ENCODE measurements around the gene KCNK16. TPM values are rescaled to one million over a fixed set of nuclear protein-coding genes. Genes with fewer than 3 reads are reported as not detected.

The KCNK16 gene
- total RNA-seq, 1 donor = not detected

DNA sequence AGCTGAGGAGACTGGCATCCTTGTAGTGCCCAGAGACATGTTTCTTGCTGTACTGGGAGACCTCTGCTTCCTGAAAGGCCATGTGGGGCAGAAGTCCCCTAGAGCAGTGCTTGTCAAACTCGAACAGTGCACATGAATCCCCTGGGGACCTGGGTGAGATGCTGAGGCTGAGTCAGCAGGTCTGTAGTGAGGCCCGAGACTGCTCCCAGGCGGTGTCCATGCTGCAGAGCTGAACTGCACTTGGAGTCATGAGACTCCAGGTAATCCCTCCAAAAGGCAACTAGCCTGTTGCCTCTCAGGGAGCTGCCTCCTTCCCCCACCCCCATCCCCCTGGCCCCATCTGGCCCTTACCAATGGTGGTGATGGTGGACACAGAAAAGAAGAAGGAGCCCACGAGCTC, 12.0 kb downstream of the KCNK16 start:
- Histone ChIP-seq H2AFZ (ENCODE audit: low read length) (no peak overlapping the region), H3K4me1 (ENCODE audit: insufficient read depth, low read length) (no peaks in the 10 kb centered on the region)

DNA sequence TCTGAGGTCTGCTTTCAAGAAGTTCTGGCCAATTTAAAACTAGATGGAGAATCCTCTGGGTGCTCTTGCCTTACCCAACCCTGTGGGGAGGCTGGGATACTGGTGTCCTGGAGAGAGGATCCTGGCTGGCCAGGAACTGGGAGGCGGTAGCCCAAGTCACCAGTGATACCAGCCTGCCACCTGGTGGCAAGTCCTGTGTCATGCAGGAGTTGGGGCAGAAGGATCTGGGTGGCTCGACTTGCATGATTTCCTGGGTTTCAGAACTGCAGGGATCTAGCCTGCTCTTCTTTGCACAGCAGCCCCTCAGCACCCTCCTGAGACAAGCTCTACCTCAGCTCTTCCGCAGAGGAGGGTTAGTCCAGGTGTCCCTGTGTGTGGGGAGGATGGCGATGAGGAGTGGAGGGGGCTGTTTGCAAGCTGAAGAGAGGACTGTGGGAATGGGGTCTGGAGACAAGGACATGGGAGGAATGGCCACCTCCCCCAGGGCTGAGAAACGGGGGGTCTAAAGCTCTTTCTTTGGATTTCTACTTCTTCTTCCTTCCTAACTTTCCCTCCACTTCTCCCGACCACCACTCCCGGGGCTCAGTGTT, 12.5 kb downstream of the KCNK16 start:
- H3K4me1 ChIP-seq (ENCODE audit: insufficient read depth, low read length) = no peaks in the 10 kb centered on the region
- DNase-seq (ENCODE audit: insufficient read length, low spot score, missing footprints) = peak; percentile 97
- H4K20me1 ChIP-seq (ENCODE audit: insufficient read depth, low read length) = no peaks in the 10 kb centered on the region
- H2AFZ ChIP-seq (ENCODE audit: low read length) = no peak overlapping the region
- no peak overlapping the region for H3K4me3 ChIP-seq (ENCODE audit: insufficient read depth, low read length)
- peaks cover 29% of the 10 kb centered on the region for H3K27me3 ChIP-seq (ENCODE audit: insufficient read depth, low read length)
- TF ChIP-seq, protein P1, sequence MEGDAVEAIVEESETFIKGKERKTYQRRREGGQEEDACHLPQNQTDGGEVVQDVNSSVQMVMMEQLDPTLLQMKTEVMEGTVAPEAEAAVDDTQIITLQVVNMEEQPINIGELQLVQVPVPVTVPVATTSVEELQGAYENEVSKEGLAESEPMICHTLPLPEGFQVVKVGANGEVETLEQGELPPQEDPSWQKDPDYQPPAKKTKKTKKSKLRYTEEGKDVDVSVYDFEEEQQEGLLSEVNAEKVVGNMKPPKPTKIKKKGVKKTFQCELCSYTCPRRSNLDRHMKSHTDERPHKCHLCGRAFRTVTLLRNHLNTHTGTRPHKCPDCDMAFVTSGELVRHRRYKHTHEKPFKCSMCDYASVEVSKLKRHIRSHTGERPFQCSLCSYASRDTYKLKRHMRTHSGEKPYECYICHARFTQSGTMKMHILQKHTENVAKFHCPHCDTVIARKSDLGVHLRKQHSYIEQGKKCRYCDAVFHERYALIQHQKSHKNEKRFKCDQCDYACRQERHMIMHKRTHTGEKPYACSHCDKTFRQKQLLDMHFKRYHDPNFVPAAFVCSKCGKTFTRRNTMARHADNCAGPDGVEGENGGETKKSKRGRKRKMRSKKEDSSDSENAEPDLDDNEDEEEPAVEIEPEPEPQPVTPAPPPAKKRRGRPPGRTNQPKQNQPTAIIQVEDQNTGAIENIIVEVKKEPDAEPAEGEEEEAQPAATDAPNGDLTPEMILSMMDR (IDR thresholded peaks at IDR 0.05; ENCODE audit: extremely low read depth, low read depth, low read length) = peak; percentile 93
- H3K27ac ChIP-seq (ENCODE audit: low read depth, low read length) = no peak overlapping the region
- no peaks in the 10 kb centered on the region for H3K79me2 ChIP-seq (ENCODE audit: insufficient read depth, low read length)
- H3K9me3 ChIP-seq (ENCODE audit: low read depth, low read length) = no peaks in the 10 kb centered on the region
- no peaks in the 10 kb centered on the region for H3K36me3 ChIP-seq (ENCODE audit: insufficient read depth, low read length)
- H3K4me2 ChIP-seq (ENCODE audit: insufficient read depth, low read length) = no peak overlapping the region

More for the DNA sequence above, 12.0 kb downstream of the KCNK16 start:
- peak; percentile 52 for DNase-seq (ENCODE audit: insufficient read length, low spot score, missing footprints)
- Histone ChIP-seq H3K27me3 (ENCODE audit: insufficient read depth, low read length) (peaks cover 31% of the 10 kb centered on the region), H3K36me3 (ENCODE audit: insufficient read depth, low read length) (no peaks in the 10 kb centered on the region), H3K4me3 (ENCODE audit: insufficient read depth, low read length) (no peak overlapping the region), H3K79me2 (ENCODE audit: insufficient read depth, low read length) (no peaks in the 10 kb centered on the region), H3K27ac (ENCODE audit: low read depth, low read length) (no peak overlapping the region), H3K9me3 (ENCODE audit: low read depth, low read length) (no peaks in the 10 kb centered on the region), H3K4me2 (ENCODE audit: insufficient read depth, low read length) (no peak overlapping the region), H4K20me1 (ENCODE audit: insufficient read depth, low read length) (no peaks in the 10 kb centered on the region)
- TF ChIP-seq, protein P1 (IDR thresholded peaks at IDR 0.05; ENCODE audit: extremely low read depth, low read depth, low read length) = no peak

DNA sequence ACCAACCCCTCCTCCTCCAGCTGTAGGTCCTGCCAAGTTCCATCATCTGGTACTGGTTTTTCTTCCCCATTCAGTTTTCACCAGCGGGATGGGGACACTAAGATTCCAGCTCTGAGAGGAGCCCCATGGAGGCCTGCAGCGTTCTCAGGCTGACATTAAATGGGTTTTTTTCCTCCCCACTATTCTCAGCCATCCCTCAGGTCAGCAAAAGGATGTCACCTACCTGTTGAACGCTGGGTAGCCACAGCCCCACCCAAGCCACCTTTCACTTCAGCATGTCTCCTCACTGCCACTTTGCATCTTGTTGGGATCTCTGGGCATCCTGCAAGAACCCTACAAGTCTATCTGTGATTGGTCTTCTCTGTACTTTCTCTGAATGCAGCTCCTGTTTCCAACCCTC, 15.0 kb downstream of the KCNK16 start:
- Histone ChIP-seq H3K27ac (ENCODE audit: low read depth, low read length) (no peak overlapping the region), H3K27me3 (ENCODE audit: insufficient read depth, low read length) (peaks cover 7% of the 10 kb centered on the region), H3K4me1 (ENCODE audit: insufficient read depth, low read length) (peaks cover 3% of the 10 kb centered on the region), H3K9me3 (ENCODE audit: low read depth, low read length) (no peaks in the 10 kb centered on the region), H3K4me2 (ENCODE audit: insufficient read depth, low read length) (no peak overlapping the region), H4K20me1 (ENCODE audit: insufficient read depth, low read length) (no peaks in the 10 kb centered on the region), H3K36me3 (ENCODE audit: insufficient read depth, low read length) (no peaks in the 10 kb centered on the region), H3K4me3 (ENCODE audit: insufficient read depth, low read length) (no peak overlapping the region), H2AFZ (ENCODE audit: low read length) (no peak overlapping the region), H3K79me2 (ENCODE audit: insufficient read depth, low read length) (no peaks in the 10 kb centered on the region)
- TF ChIP-seq, protein P1 (IDR thresholded peaks at IDR 0.05; ENCODE audit: extremely low read depth, low read depth, low read length) = no peak
- DNase-seq (ENCODE audit: insufficient read length, low spot score, missing footprints) = peak; percentile 51

- Histone ChIP-seq H3K27me3 (ENCODE audit: insufficient read depth, low read length) (no peaks in the 10 kb centered on the region), H3K27ac (ENCODE audit: low read depth, low read length) (no peak overlapping the region), H3K36me3 (ENCODE audit: insufficient read depth, low read length) (no peaks in the 10 kb centered on the region), H3K4me2 (ENCODE audit: insufficient read depth, low read length) (no peak overlapping the region), H3K4me1 (ENCODE audit: insufficient read depth, low read length) (peaks cover 3% of the 10 kb centered on the region), H3K4me3 (ENCODE audit: insufficient read depth, low read length) (no peak overlapping the region), H2AFZ (ENCODE audit: low read length) (no peak overlapping the region), H4K20me1 (ENCODE audit: insufficient read depth, low read length) (no peaks in the 10 kb centered on the region), H3K79me2 (ENCODE audit: insufficient read depth, low read length) (no peaks in the 10 kb centered on the region), H3K9me3 (ENCODE audit: low read depth, low read length) (no peaks in the 10 kb centered on the region)
- TF ChIP-seq, protein P1 (IDR thresholded peaks at IDR 0.05; ENCODE audit: extremely low read depth, low read depth, low read length) = no peak
- DNase-seq (ENCODE audit: insufficient read length, low spot score, missing footprints) = no peak
Measured at GRCh38 chr6:39304951-39305350, 17.6 kb downstream of the KCNK16 start.

Data from osteoblast (primary cell).